ENCODE data around the gene TDRD9.

Gene TDRD9

GRCh38 chr14:104087981-104088850, 160.0 kb downstream of the TDRD9 start:
- no peak for FAIRE-seq
- no peak for DNase-seq (ENCODE audit: insufficient read length, low spot score)

- FAIRE-seq (no peak), DNase-seq (ENCODE audit: insufficient read length, low spot score) (no peak)
Measured at GRCh38 chr14:104090071-104090748, 162.0 kb downstream of the TDRD9 start.

DNA sequence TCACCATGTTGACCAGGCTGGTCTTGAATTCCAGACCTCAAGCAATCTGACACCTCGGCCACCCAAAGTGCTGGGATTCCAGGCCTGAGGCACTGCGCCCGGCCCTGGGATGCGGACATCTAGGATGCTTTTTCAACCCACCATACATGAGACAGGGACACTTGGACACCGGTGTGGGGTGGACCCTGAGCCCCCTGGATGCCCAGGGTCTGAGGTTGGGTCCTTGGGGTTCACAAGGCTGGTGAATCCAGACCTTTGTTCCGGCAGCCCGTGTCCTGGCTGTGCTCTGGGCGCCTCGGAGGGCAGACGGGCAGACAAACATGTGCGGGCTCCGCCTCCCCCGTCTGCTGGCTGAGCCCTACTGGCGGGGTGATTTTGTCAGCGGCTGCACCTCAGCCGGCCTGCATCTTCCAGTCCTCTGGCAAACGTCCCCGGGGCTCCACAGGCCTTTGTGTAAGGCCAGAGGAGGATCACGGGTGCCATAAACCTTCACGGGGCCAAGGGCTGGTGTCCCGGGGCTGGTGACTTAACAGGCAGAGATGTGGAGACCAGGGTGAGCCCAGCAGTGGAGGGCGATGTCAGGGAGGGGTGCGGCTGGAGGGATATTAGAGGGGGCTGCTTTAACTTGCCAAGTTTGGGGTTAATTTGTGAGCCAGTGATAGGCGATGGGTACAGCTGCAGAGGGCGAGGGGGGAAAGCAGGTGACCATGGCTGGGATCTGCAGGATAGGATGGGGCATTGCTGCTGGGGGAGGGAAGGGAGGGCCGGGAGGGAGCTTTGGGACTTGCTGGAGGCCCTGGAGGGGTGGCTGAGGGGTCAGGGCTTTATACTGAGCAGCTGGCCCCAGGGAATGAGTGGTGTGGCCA, 163.0 kb downstream of the TDRD9 start:
- FAIRE-seq (no peak), DNase-seq (ENCODE audit: insufficient read length, low spot score) (no peak)

- no peak for FAIRE-seq
- no peak for DNase-seq (ENCODE audit: insufficient read length, low spot score)
Measured at GRCh38 chr14:104091927-104092771, 163.9 kb downstream of the TDRD9 start.

DNA sequence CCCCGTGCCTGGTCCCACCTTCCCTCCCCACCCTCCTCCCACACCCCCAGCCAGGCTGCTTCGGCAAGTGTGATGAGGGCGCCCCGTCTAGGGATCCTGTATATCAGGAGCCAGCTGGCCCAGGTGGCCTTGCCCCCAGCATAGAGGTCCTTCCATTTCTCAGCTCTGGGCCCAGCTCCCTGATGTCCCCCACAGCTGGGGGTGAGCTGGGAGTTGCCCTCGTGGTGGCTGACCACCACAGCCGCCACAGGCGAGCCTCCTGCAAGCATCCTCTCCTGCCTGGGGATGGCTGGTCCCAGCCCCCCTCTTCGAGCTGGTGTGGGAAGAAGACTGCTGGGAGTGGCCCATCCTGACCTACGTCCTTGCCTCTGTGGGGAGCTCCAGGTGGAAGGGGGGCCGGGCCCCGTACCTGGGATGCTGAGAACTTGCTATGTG, 164.7 kb downstream of the TDRD9 start:
- DNase-seq (ENCODE audit: insufficient read length, low spot score) (no peak), FAIRE-seq (no peak)

DNA sequence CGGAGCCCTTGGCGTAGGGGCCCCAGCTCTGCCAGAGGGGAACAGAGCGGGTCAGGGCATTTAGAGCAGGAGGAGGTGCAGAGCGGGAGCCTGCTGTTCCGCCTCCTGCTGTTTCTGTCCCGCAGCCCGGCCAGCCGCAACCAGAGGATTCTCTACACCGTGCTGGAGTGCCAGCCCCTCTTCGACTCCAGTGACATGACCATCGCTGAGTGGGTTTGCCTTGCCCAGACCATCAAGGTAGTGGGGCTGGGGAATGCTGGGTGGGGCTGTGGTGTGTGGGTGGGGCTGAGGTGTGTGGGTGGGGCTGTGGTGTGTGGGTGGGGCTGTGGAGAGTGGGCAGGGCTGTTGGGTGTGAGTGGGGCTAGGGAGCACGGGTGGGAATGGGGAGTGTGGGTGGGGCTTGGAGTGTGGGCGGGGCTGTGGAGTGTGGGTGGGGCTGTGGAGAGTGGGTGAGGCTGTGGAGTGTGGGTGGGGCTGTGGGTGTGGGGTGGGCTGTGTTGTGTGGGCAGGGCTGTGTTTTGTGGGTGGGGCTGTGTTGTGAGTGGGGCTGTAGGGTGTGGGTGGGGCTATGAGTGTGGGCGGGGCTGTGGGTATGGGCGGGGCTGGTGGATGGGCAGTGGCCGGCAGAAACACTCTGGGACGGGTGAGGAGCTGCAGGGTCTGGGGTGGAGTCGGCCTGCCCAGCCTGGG, 165.3 kb downstream of the TDRD9 start:
- DNase-seq (ENCODE audit: insufficient read length, low spot score) (no peak), FAIRE-seq (no peak)

DNA sequence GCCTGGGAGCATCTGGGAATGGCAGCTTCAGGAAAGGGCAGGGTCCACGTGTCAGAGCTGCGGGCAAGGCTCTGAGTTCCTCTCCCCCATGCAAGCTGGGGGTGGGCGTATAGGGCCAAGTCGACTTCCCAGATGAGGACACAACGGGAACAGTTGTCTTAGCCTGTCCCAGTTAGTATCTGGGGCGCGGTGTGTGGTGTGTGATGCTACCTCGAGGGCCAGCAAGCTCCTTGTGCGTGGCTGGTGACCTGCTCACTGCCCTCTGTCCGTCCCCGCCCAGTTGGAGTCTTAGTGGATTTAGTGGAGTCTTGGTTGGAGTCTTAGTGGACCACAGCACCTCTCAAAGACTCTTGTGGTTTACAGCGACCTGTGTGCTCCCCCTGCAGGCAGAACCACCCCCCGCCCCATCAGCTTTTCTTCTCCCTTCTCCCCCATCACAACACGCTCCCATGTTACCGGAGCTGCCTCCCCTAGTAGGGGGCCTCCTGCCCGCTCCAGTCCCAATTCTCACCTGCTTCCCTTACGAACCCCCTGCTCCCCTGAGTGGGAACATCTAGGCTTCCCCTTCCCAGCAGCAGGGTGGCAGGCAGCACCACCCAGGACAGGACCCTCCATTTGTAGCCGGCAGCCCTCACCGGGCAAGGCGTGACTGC, 165.9 kb downstream of the TDRD9 start:
- no peak for FAIRE-seq

GRCh38 chr14:104094709-104095425, 166.6 kb downstream of the TDRD9 start:
- FAIRE-seq (no peak), DNase-seq (ENCODE audit: insufficient read length, low spot score) (peak; percentile 90)

More for the DNA sequence above, 165.9 kb downstream of the TDRD9 start:
- no peak for DNase-seq (ENCODE audit: insufficient read length, low spot score)

DNA sequence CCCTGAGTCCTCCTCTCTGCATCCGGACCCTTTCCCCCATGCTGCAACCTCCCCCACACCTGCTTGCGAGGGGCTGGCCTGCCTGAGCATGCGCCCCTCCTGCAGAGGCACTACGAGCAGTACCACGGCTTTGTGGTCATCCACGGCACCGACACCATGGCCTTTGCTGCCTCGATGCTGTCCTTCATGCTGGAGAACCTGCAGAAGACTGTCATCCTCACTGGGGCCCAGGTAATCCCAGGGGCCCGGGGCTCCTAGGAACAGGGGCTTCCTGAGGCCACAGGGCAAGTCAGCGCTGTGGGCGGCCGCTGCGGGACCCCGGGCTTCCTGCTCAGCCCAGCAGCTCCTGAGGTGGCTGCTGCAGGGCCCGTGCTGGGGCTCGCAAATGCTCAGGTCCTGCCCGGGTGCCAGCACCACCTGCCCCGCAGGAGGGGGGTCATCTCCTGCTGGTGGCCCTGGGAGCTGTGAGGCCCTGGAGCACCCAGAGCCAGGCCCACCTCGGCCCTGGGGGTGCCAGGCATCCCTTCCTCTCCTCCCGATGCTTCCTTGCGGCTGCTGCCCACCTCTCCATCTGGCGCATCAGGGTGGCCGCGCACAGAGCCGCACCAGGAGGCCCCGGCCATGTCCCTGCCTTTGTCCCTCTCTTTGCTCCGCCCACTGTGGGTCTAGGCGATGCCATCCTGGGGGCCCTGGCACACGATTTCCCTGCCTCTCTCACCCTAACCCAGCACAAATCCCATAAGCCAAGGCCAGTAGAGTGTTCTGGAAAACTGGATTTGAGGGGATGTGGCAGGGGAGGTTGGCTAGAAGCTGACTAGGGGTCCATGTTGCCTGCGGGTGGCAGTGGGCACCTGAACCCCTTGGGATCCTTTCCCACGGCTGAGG, 167.4 kb downstream of the TDRD9 start:
- DNase-seq (ENCODE audit: insufficient read length, low spot score) (no peak), FAIRE-seq (no peak)

GRCh38 chr14:104096318-104096717, 168.1 kb downstream of the TDRD9 start:
- no peak for DNase-seq (ENCODE audit: insufficient read length, low spot score)
- no peak for FAIRE-seq

DNA sequence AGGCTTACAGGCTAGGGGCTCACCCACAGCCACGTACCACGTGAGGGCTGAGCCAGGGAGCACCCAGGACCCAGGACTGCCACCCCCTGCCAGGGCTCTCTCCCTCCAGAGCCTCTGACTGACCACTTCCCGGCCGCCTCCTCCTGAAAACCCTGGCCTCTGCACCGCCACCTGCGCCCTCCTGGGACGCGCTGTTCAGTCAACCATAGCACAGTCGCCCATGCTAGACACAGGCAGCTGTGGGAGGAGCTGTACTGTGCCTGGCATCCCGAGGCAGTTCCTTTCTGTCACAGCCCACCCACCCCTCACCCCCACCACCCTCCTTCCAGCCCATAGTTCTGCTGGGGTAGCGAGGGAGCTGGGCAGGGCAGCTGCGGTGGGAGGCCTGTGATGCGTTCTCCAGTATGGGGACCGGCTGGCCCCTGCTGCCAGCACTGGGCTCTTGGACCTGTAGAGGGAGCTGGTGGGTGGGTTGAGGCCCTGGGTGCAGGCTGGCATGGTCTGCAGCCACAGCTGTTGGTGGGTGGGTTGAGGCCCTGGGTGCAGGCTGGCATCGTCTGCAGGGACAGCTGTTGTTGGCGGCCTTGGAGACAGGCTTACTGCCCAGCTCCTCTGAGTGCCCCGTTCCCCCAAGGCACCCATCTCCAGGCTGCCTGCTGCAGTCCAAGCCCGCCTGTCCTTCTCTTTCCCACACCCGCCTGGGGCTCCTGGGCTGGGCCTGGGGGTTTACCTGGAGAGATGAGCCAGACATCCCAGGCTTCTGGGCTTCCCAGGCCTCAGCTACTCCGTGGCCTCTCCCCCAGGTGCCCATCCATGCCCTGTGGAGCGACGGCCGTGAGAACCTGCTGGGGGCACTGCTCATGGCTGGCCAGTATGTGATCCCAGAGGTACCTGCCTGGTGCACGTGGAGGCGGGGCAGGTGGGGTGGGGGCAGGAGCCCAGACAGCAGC, 168.8 kb downstream of the TDRD9 start:
- no peak for FAIRE-seq
- no peak for DNase-seq (ENCODE audit: insufficient read length, low spot score)

GRCh38 chr14:104098272-104099095, 170.2 kb downstream of the TDRD9 start:
- FAIRE-seq (no peak), DNase-seq (ENCODE audit: insufficient read length, low spot score) (no peak)

- FAIRE-seq (no peak), DNase-seq (ENCODE audit: insufficient read length, low spot score) (no peak)
Measured at GRCh38 chr14:104099096-104100041, 171.1 kb downstream of the TDRD9 start.

Data from GM19239 (cell line).